Esophagus squamous epithelium (tissue), 4 donors: Measurements from ENCODE around the gene PNCK.

Experiments used
- CTCF ChIP-seq, 6 experiments: fragments of 450-650 bp in 4 of 6; fragments of 200-600 bp in 2 of 6; sonication (generic) in 2 of 6; IDR thresholded peaks; one replicate each; pipeline ENCODE4 v1.5.1; 2016 to 2019; ENCODE audit warnings: antibody characterized with exemption in 6 of 6, mild to moderate bottlenecking in 4 of 6, moderate library complexity in 4 of 6
- POLR2A ChIP-seq, 4 donors: fragments of 450-650 bp; IDR thresholded peaks; one replicate each; pipeline ENCODE4 v1.6.1; 2017; ENCODE audit warnings: antibody characterized with exemption in 4 of 4, mild to moderate bottlenecking in 4 of 4, moderate library complexity in 3 of 4

- TF ChIP-seq CTCF (IDR thresholded peaks at IDR 0.05) (no peak), POLR2A (IDR thresholded peaks at IDR 0.05) (no peak)
These were observed 44.9 kb downstream of the PNCK start for GRCh38 chrX:153628665-153629064.
